HG02943 (cell line): ENCODE data around the gene HUNK.
"Not testable (repeated sequence)": the region's sequence is repeated elsewhere in the genome, so short reads cannot be mapped to it uniquely, and the experiment has no call there.

Source experiments
- ATAC-seq: cut with Tn5 transposase; IDR thresholded peaks from one replicate; pipeline ENCODE4 v1.9.1; 2021; ENCODE audit warnings: mild to moderate bottlenecking, low read depth, moderate library complexity; ENCODE audit not compliant: unreplicated experiment

The HUNK gene

GRCh38 chr21:31869750-31870149 lies 3.1 kb upstream of the HUNK start:
- no peak for ATAC-seq

DNA sequence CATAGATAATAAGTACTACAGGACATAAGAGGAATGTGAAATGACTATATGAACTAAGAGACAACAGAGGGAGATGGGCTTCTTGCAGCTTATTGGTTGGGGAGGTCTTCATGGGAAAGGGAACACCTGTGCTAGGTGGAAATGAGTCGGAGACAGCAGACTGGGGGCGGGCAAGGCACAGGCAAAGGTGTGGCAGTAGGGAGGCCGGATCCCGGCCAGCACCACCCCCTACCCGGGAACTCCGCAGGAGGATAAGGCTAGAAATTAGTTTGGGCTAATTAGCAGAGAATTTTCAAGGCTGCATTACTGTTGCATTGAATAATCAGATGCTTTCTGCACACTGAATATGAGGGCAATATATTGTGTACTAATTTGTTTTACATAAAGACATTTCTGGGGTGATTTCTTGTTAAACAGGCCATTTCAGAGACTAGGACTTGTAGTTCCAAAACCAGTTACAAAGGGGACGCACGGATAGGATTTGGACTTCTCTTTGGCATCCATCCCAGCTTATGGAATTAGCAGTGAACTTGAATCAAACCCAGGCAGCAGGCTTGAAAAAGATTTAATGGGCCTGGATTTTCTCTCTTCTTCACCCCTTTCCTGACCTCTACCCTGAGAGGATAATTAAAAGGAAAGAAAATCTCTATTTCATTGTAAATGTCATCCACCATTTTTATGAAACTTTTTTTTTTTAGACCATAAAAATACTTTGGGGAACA lies 2.2 kb upstream of the HUNK start:
- ATAC-seq, result no peak

DNA sequence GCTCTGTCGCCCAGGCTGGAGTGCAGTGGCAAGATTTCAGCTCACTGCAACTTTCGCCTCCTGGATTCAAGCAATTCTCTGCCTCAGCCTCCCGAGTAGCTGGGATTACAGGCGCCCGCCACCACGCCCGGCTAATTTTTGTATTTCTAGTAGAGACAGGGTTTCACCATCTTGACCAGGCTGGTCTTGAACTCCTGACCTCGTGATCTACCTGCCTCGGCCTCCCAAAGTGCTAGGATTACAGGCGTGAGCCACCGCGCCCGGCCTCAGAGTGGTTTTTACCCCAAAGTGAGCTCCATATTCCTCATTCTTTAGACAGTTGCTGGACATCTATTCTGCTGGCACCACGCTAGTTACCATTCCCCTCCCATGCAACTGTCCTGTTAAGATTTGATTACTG lies 1.4 kb upstream of the HUNK start:
- ATAC-seq, result not testable (repeated sequence)

DNA sequence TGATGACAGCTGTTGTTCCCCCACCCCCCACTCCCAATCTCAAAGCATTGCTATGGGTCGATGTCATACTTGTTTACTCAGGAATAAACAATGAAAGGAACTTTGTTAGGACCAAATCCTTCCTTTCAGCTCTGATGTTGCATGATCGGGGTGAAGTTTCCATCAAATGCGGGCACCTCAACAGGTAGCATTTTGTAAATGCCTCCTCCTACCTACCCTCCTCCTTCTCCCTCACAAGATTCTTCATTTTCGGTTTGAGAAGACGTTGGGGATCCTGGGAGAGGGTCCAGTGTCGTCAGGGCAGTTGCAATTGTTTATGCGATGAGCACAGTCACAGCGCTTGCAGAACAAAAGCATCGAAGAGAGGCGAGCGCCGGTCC lies 758 bp upstream of the HUNK start:
- ATAC-seq, result no peak

DNA sequence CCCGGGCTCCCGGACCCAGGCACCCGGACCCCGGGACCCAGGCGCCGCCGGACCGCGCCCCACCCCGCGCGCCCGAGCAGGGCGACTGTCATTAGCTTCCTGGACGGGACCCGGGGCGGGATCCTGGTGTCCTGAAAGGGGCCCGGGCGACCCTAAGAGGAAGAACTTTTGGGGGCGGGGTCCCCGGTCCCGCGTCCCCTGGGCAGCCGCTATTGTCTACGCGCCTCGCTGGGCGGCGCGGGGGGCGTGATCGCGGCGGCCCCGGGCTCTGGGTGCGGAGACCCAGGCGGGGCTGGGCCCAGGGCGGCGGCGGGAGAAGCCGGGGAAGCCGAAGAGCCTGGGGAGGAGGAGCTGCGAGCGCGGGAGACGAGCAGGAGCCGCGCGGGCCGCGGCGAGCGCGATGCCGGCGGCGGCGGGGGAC lies 465 bp downstream of the HUNK start:
- ATAC-seq, result no peak

GRCh38 chr21:31873696-31874599 lies 1.1 kb downstream of the HUNK start:
- ATAC-seq, result no peak

DNA sequence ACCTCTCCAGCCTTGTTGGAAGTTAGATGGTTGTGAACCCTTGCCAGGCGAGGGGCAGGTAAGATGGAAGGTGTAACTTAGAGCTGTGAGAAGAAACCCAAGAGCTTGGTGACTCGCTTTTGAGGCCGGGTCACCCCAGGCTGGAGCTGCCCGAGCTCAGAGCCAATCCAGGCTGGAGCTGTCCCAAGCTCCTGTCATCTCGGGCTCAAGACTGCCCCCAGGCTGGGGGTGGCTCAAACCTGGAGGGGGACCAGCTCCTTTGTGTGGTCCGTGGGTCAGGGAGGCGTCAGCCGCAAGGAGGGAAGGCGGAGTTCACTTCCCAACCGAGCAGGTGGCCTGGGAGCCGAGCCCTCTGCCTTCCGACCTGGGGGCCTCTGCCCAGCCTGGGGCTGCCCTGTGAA lies 2.0 kb downstream of the HUNK start:
- ATAC-seq, result no peak

DNA sequence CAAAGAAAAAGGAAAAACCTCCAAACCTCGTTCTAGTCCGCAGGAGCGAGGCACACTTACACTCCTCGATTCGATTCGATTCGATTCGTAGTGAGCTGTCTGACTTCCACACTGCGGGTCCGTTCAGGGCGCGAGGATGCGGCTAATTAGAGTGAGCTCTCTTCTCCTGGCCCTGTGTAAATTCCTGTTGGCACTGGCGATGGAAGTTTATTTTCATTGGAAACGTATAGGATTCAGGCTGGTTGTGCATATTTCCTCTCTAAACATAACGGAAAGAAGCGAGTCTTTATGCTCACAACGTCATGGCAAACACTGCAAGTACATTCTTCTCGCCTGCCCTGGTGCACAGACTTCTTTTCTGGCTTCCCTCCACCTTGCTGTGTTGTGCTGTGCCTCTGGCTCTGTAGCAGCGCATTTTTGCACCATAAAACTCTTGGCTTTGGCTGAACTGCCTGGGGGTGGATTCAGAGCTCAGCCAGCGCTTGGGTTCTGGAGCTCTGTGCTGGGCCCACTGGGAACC lies 2.7 kb downstream of the HUNK start:
- no peak for ATAC-seq

GRCh38 chr21:31877463-31877957 lies 4.7 kb downstream of the HUNK start:
- ATAC-seq, result no peak

- no peak for ATAC-seq
Measured at GRCh38 chr21:31878831-31879230, 6.0 kb downstream of the HUNK start.

DNA sequence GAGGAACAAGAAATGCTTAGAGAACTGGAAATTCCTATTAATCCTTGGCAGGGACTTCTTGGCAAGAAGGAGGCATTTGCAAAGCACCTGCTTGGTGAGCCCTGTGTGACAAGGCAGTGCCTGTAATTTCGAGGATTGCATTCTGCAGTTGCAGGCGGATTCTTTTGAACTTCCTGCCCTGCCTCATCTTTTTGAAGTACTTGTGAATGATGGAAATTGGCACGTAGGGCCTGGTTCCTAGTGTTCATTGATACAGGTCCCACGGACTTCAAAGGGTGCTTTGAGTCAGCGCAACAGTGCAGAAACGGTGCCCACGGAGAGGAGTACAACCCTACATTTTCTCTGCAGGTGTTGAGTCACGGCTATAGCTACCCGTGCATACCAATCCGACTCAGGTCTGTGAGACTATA lies 6.4 kb downstream of the HUNK start:
- no peak for ATAC-seq

GRCh38 chr21:31879911-31880310 lies 7.1 kb downstream of the HUNK start:
- ATAC-seq, result no peak

DNA sequence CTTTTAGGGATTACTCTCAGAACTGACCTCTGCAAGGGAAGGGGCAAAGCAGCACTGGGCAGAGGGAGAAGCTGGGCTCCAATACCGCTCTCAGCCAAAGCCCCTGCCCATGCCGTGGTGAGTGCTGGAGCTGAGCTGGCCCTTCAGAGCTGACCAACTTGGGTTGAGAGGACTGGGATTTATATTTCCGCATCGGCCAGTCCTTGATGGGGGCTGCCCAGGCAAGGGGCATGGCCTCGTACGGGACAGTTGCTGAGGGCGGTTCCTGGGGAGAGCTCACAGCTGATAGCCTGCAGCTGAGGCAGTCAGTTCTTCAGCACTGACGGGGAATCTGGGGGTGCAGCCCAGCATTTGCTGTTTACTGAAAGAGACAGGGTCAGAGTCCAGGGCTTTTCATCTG lies 8.0 kb downstream of the HUNK start:
- no peak for ATAC-seq

- ATAC-seq, result no peak
Measured at GRCh38 chr21:31882711-31883110, 9.9 kb downstream of the HUNK start.

DNA sequence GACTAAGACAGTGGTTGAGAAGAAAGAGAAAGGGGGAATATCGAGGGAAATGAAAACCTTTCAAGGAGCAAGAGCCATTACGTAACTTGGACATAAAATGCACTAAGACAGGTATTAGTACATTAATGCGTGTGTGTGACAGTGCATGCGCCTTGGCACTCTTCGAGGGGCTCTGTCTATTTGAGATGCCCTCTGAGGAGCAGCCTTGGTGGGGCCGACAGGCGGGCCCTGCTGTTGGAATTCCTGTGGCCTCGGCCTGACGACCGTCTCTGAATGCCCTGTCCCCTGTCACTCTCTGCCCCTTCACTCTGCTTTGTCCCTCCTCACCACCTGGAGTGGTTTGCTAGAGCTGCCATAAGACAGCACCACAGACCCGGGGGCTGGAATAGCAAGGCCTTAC lies 12.3 kb downstream of the HUNK start:
- no peak for ATAC-seq

DNA sequence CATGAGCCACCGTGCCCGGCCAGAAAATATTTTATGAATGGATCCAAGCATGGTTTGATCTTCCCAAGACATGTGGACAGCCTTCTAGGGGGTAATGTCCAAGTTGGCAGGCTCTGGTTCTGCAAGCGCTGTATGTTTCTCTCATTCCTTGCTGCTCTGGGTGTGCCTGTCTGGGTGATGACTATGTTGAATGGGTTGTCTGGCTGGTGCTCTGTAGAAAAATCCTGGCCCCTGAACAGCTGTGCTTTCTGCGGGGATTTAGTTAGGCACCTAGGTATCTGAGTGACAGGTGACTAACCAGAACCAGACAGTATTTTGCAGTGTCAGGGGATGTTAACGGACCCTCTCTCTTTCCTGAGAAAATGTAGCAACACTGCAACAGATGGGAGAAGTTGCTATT lies 14.1 kb downstream of the HUNK start:
- ATAC-seq, result no peak

DNA sequence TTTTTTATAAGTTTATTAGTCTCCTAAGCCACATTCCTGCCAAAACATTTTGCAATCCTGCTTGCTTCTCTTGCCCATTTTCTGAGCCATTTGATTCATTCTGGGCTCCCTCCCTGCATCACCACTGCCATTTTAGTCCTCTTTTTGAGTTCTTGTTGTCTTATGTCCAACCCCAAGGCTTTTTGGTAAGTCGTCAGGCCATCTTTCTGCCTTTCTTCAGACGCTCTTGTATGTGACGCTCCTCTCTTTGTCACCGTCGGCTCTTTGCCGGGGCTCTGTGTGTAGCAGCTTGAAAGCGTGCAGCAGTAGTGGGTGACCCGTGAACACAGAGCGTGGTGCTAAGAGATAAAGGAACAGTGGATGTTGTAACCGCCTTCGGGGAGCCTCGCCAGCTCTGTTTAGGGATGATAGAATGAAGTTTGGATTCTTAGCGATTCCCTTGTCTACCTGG lies 14.6 kb downstream of the HUNK start:
- ATAC-seq, result no peak

GRCh38 chr21:31888936-31889371 lies 16.1 kb downstream of the HUNK start:
- no peak for ATAC-seq

DNA sequence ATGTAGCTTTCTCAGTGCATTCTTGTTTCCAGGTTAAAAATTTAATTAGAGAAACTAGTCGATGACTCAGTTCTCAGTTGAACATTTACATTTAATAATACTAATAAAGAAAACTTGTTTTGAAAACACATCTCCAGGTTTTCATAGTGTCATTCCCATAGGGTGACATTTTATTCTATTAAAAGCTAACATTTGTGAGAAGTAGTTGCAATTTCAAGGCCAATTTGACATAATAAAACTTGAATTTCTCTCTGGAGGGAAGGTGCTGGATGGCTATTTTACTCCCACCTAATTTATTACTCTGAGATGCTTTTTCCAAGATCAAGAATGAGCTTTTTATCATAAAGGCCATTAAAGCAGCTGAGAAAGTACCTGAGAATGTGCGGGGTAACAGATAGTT lies 16.6 kb downstream of the HUNK start:
- no peak for ATAC-seq

DNA sequence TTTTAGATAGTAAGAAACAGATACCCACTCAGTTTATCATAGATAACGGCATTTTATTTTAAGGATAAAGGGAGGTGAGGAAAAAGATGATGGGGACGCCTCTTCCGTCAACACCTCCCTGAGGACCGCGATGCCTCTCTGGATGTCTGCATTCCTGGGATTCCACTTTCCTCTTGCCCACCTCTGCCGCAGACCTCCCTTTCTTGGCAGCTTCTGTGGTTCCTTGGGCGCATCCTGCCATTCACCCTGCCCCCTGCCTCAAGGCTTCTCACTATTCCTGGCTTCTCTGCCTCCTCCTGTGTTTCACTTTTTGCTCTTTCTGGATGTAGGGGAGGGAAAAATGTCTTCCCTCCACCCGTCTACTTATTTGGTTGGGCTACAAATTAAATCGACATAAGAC lies 19.9 kb downstream of the HUNK start:
- no peak for ATAC-seq

GRCh38 chr21:31893851-31894415 lies 21.1 kb downstream of the HUNK start:
- no peak for ATAC-seq
